ENCODE measurements around the gene NTN4. TPM values are rescaled to one million over a fixed set of nuclear protein-coding genes. Genes with fewer than 3 reads are reported as not detected.
A peak's percentile ranks its signal among the peaks of the same experiment; 100 is the strongest.
"Not testable (repeated sequence)": the region's sequence is repeated elsewhere in the genome, so short reads cannot be mapped to it uniquely, and the experiment has no call there.

Gene NTN4
- total RNA-seq, 1 donor from 2014 or later: 76.5 TPM

- intact Hi-C loops (cut with micrococcal nuclease): no loop called here
- ATAC-seq (no peak), DNase-seq (no peak)
Observed at GRCh38 chr12:95637471-95638155, 153.0 kb downstream of the NTN4 start.

GRCh38 chr12:95637010-95637409 lies 153.6 kb downstream of the NTN4 start:
- ATAC-seq (no peak), DNase-seq (no peak)
- intact Hi-C loops (cut with micrococcal nuclease): no loop called here

DNA sequence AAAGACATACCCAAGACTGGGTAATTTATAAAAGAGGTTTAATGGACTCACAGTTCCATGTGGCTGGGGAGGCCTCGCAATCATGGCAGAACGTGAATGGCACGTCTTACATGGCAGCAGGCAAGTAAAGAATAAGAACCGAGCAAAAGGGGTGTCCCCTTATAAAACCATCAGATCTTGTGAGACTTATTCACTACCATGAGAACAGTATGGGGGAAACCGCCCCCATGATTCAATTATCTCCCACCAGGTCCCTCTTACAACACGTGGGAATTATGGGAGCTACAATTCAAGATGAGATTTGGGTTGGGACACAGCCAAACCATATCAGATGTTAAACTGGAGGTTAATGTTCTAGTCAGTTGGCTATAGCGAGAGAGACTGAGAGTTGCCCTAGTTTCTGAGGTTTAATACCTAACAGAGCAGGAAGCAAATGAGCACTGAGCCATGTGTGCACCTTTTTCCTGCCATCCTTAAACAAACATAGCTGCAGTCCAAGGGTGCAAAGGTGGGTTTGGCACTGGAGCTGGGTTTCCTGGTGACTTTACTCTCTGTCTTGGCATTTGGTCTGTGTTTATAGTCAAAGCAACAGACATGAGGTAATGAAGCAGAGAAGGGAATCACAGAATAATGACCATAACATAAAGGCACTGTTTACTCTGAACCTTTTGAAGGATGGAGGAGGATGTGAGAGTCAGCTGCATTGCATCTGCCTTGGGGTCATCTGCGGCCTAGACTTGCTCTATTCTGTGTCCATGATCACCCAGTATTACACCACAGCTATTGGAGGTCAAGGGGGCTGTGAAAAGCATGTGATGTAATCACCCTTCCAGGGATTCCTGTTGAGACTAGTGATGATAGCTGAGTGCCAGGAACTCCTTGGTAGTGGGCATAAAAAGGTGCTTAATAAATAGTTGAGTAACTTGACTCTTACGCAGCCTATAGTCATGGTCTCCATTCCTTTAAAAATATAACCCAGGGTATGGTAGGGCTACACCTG lies 155.6 kb downstream of the NTN4 start:
- ATAC-seq: no peak
- intact Hi-C loops (cut with micrococcal nuclease): no loop called here
- DNase-seq: no peak

DNA sequence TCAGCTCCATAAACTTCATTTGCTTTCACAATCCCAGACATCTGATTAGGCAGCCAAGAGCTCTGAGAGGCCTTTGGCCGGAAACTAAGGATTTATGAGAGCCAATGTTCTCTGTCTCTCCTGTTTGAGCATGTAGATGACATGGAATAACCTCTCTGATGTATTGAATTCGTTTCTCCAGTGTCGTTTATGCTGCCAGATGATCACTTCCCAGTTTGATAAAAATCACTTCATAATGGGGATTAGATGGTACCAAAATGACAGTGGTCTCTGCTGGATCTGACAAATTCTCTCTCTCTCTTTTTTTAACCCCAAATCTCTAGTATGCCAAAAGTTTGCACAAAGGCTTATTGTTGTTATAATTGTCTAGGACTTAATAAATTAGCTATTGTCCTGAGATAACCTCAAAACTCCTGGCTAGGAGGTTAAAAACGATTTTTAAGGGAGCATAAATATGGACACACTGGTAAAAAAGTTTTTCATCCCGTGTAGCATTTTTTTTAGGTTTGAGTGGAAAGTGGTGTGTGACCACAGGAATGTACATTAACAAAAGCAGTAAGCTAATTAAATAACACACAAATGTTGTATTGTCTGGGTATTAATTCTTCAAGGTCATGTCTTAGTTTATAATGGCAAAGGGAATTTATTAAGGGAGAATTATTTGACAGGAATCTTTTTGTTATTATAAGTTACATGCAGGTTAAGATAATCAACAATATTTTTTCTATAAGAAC lies 156.7 kb downstream of the NTN4 start:
- ATAC-seq (peak; percentile 75), DNase-seq (no peak)
- intact Hi-C loops (cut with micrococcal nuclease): no loop called here

DNA sequence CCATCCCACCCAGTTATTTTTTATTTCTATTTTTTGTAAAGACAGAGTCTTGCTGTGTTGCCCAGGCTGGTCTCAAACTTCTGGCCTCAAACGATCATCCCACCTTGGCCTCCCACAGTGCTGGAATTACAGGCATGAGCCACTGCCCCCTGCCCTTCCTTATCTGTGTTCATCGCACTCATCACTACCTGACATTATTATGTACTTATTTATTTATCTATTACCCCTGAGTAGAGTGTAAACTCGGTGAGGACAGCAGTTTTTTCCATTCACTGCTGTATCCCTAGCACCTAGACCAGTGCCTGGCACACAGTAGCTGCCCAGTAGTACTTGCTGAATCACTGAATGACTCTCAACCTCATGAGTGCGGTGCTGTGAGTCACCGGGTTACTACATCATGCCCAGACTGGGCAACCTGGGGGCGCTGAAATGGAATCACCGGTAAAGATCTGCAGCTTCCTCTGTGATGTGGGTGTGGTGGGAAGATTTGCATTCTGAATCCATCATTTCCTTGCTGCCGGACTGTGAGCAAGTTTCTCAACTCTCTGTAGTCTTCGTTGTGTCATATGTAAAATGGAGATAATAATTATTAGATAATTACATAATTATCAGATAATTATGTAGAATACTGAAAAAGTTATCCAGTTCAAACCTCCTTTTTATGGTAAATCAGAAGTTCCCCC lies 157.4 kb downstream of the NTN4 start:
- DNase-seq (no peak), ATAC-seq (peak; percentile 44)
- intact Hi-C loops (cut with micrococcal nuclease): no loop called here

- DNase-seq (no peak), ATAC-seq (no peak)
- intact Hi-C loops (cut with micrococcal nuclease): no loop called here
Observed at GRCh38 chr12:95630496-95630895, 160.1 kb downstream of the NTN4 start.

- peak; percentile 71 for ATAC-seq
Observed at GRCh38 chr12:95629392-95629791, 161.2 kb downstream of the NTN4 start.

GRCh38 chr12:95626854-95627253 lies 163.7 kb downstream of the NTN4 start:
- intact Hi-C loops (cut with micrococcal nuclease): no loop called here
- ATAC-seq (no peak), DNase-seq (no peak)

More at GRCh38 chr12:95629392-95629791, 161.2 kb downstream of the NTN4 start:
- intact Hi-C loops (cut with micrococcal nuclease): no loop called here
- no peak for DNase-seq

GRCh38 chr12:95625012-95625411 lies 165.6 kb downstream of the NTN4 start:
- intact Hi-C loops (cut with micrococcal nuclease): no loop called here
- no peak for DNase-seq
- no peak for ATAC-seq

- intact Hi-C loops (cut with micrococcal nuclease): no loop called here
- ATAC-seq (peak; percentile 67), DNase-seq (no peak)
Observed at GRCh38 chr12:95624589-95624988, 166.0 kb downstream of the NTN4 start.

DNA sequence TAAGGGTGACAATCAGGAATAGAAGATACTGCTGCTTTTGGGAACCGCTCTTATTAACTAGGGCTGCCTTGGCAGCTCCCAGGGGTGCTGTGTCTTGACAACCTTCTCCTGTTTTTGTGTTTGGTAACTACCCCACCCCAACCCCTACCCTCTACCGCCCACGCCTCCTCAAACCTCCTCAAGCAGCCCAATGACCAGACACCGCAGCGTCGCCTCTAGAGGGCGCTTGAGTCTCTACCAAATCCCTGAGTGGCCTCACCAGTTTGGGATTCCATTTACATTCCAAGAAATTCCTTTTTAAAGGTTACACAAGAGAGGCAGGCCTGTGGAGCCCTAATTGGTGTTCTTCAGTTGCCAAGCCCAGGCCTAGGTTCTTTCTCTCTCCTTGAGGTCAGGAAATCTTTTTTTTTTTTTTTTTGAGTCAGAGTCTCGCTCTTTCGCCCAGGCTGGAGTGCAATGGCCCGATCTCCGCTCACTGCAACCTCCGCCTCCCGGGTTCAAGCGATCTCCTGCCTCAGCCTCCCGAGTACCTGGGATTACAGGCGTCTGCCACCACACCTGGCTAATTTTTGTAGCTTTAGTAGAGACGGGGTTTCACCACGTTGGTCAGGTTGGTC lies 166.9 kb downstream of the NTN4 start:
- peak; percentile 79 for DNase-seq
- intact Hi-C loops (cut with micrococcal nuclease): no loop called here
- peak; percentile 86 for ATAC-seq

GRCh38 chr12:95622879-95623278 lies 167.7 kb downstream of the NTN4 start:
- no peak for ATAC-seq
- no peak for DNase-seq
- intact Hi-C loops (cut with micrococcal nuclease): no loop called here

GRCh38 chr12:95621725-95622124 lies 168.8 kb downstream of the NTN4 start:
- intact Hi-C loops (cut with micrococcal nuclease): no loop called here
- DNase-seq (no peak), ATAC-seq (no peak)

DNA sequence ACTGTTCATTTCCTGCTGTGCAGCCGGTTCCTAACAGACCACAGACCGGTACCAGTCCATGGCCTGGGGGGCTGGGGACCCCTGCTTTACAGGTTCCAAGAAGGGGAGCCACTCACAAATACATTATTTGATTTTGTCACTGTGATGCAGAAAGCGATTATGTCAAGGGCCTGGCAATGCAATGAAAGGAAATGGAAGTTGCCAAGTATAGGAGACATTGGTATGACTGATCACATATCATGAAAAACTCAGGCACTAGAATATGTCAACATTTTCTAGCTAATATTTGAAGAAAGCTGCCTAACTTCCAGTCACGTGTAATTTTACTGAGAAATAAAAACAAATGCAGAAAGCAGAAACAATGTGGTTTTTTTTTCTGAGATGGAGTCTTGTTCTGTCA lies 170.4 kb downstream of the NTN4 start:
- intact Hi-C loops (cut with micrococcal nuclease): no loop called here
- no peak for ATAC-seq
- DNase-seq: no peak

DNA sequence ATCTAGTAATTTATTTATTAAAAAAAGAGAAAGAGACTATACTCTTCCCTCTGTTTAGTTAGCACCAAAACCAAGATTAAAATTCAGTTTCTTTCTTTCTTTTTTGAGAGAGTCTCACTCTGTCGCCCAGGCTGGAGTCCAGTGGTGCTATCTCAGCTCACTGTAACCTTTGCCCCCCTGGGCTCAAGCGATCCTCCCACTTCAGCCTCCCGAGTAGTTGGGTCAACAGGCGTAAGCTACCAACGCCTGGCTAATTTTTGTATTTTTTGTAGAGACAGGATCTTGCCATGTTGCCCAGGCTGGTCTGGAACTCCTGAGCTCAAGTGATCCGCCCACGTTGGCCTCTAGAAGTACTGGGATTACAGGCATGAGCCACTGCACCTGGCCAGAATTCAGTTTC lies 174.1 kb downstream of the NTN4 start:
- DNase-seq; intact Hi-C loops (cut with micrococcal nuclease); ATAC-seq: not testable (repeated sequence)

- ATAC-seq (peak; percentile 58), DNase-seq (no peak)
- intact Hi-C loops (cut with micrococcal nuclease): no loop called here
Observed at GRCh38 chr12:95615749-95616148, 174.8 kb downstream of the NTN4 start.

GRCh38 chr12:95614390-95614982 lies 176.1 kb downstream of the NTN4 start:
- intact Hi-C loops (cut with micrococcal nuclease): no loop called here
- peak; percentile 95 for ATAC-seq
- peak; percentile 37 for DNase-seq

DNA sequence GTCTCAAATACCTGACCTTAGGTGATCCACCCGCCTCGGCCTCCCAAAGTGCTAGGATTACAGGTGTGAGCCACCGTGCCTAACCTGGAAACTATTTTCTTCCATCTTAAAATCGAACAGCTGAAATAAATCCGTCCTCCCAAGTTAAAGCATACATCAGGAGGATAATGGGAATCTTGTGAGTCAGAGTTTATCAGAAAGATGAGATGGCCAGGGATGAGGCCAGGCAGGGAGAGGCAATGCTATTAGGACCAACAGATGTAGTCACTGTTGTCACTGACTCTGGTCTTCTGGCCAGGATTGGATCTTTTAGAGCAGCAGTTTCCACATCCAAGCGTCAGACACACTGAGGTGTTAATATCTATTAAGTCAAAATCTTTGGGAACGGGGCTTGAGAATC lies 177.5 kb downstream of the NTN4 start:
- ATAC-seq (no peak), DNase-seq (no peak)
- intact Hi-C loops (cut with micrococcal nuclease): no loop called here

All from left ventricle myocardium superior (tissue), 1 donor.